Measurements from ENCODE around the gene MECP2. TPM values are rescaled to one million over a fixed set of nuclear protein-coding genes. Genes with fewer than 3 reads are reported as not detected.

MECP2 gene
- total RNA-seq, 4 donors from 2014 or later: 65.1 to 87.8 (median 82.5) TPM

- TF ChIP-seq POLR2AphosphoS5 (IDR thresholded peaks at IDR 0.05) (no peak), CTCF (IDR thresholded peaks at IDR 0.05) (no peak), EP300 (IDR thresholded peaks at IDR 0.05) (no peak), POLR2A (IDR thresholded peaks at IDR 0.05) (no peak)
- no peak for ATAC-seq
- no peaks in the 10 kb centered on the region for H3K4me1 ChIP-seq
- no peak overlapping the region for H3K4me3 ChIP-seq
- WGBS, 2 donors (ENCODE audit: low coverage in 1 of 2): 80% methylated on average over 2 of the region's 11 CpGs; no CpG with 5 or more reads in 1 of the 2 donors
- peak overlapping the region in 1 of 4 donors; percentile 45 for H3K27ac ChIP-seq
- no peaks in the 10 kb centered on the region for H3K9me3 ChIP-seq
- H3K36me3 ChIP-seq: no peaks in the 10 kb centered on the region
- no peaks in the 10 kb centered on the region for H3K27me3 ChIP-seq
Measured at GRCh38 chrX:154121961-154122360, 24.4 kb upstream of the MECP2 start.

DNA sequence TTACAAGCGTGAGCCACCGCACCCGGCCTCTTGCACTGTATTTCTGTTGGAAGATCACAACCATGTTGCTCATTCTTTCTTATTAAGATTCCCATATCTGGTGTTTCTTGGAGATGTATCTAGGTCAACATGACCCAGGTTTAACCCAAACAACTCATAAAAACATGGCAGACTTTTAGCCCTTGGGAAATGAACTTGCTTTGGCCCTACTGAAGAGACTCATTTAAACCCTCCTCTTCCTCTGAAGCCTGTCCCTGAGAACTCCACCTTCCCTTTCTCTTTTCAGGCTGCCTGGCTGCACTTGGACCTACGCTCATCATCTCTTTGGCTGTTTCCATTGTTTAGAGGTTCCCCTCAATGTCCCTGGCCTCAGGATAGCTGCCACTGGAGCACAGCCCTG lies 23.7 kb upstream of the MECP2 start:
- TF ChIP-seq POLR2A (IDR thresholded peaks at IDR 0.05) (no peak), POLR2AphosphoS5 (IDR thresholded peaks at IDR 0.05) (no peak), EP300 (IDR thresholded peaks at IDR 0.05) (no peak), CTCF (IDR thresholded peaks at IDR 0.05) (no peak)
- Histone ChIP-seq H3K36me3 (no peaks in the 10 kb centered on the region), H3K4me3 (no peak overlapping the region), H3K27me3 (no peaks in the 10 kb centered on the region), H3K9me3 (no peaks in the 10 kb centered on the region), H3K4me1 (no peaks in the 10 kb centered on the region), H3K27ac (peak overlapping the region in 1 of 4 donors; percentile 45)
- 55 to 83% methylated on average over 1 to 4 of the region's 4 CpGs for WGBS, 2 donors (ENCODE audit: low coverage in 1 of 2)
- no peak for ATAC-seq

- Histone ChIP-seq H3K4me1 (no peaks in the 10 kb centered on the region), H3K9me3 (no peaks in the 10 kb centered on the region), H3K4me3 (no peak overlapping the region), H3K27ac (no peak overlapping the region), H3K36me3 (no peaks in the 10 kb centered on the region), H3K27me3 (no peaks in the 10 kb centered on the region)
- no peak for TF ChIP-seq POLR2A (IDR thresholded peaks at IDR 0.05)
- ATAC-seq: no peak
- 100% methylated on average over 1 of the region's 3 CpGs; no CpG with 5 or more reads in 1 of the 2 donors for WGBS, 2 donors (ENCODE audit: low coverage in 1 of 2)
Measured at GRCh38 chrX:154120567-154120966, 23.1 kb upstream of the MECP2 start.

DNA sequence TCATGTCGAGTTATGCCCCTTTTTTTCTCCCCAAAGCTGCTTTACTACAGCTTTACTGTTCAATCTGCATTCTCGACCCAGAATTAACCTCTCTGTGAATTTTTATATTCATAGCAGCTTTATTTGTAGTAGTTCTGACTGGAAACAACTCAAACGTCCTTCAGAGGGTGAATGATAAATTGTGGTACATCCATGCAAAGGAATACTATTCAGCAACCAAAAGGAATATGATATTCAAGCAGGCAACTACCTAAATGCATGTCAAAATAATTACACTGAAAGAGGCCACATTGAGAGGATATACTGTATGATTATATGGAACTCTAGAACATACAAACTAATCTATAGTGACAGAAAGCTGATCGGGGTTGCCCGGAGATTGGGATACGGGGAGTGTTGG lies 20.0 kb upstream of the MECP2 start:
- no peaks in the 10 kb centered on the region for H3K4me1 ChIP-seq
- no peaks in the 10 kb centered on the region for H3K36me3 ChIP-seq
- no peaks in the 10 kb centered on the region for H3K9me3 ChIP-seq
- no peak overlapping the region for H3K4me3 ChIP-seq
- no peak overlapping the region for H3K27ac ChIP-seq
- H3K27me3 ChIP-seq: no peaks in the 10 kb centered on the region
- TF ChIP-seq POLR2AphosphoS5 (IDR thresholded peaks at IDR 0.05) (no peak), EP300 (IDR thresholded peaks at IDR 0.05) (no peak), POLR2A (IDR thresholded peaks at IDR 0.05) (no peak), CTCF (IDR thresholded peaks at IDR 0.05) (no peak)
- ATAC-seq: no peak
- WGBS, 2 donors (ENCODE audit: low coverage in 1 of 2): 69% methylated on average over 5 of the region's 6 CpGs; no CpG with 5 or more reads in 1 of the 2 donors

GRCh38 chrX:154116426-154117211 lies 19.1 kb upstream of the MECP2 start:
- H3K27ac ChIP-seq: no peak overlapping the region
- H3K4me1 ChIP-seq: no peaks in the 10 kb centered on the region
- no peak for ATAC-seq
- H3K27me3 ChIP-seq: no peaks in the 10 kb centered on the region
- H3K36me3 ChIP-seq: no peaks in the 10 kb centered on the region
- no peak overlapping the region for H3K4me3 ChIP-seq
- H3K9me3 ChIP-seq: no peaks in the 10 kb centered on the region
- 62 to 86% methylated on average over 5 to 7 of the region's 19 CpGs for WGBS, 2 donors (ENCODE audit: low coverage in 1 of 2)
- TF ChIP-seq CTCF (IDR thresholded peaks at IDR 0.05) (no peak), EP300 (IDR thresholded peaks at IDR 0.05) (no peak), POLR2A (IDR thresholded peaks at IDR 0.05) (no peak), POLR2AphosphoS5 (IDR thresholded peaks at IDR 0.05) (no peak)
